ENCODE measurements around the gene NAA80. TPM values are rescaled to one million over a fixed set of nuclear protein-coding genes. Genes with fewer than 3 reads are reported as not detected.

NAA80 gene
- total and polyA plus RNA-seq, 10 of the 15 experiments (the other 5 are each of a cell fraction or from before 2014, with no cell fraction given) = 0.48 to 12.7 (median 6.7) TPM

DNA sequence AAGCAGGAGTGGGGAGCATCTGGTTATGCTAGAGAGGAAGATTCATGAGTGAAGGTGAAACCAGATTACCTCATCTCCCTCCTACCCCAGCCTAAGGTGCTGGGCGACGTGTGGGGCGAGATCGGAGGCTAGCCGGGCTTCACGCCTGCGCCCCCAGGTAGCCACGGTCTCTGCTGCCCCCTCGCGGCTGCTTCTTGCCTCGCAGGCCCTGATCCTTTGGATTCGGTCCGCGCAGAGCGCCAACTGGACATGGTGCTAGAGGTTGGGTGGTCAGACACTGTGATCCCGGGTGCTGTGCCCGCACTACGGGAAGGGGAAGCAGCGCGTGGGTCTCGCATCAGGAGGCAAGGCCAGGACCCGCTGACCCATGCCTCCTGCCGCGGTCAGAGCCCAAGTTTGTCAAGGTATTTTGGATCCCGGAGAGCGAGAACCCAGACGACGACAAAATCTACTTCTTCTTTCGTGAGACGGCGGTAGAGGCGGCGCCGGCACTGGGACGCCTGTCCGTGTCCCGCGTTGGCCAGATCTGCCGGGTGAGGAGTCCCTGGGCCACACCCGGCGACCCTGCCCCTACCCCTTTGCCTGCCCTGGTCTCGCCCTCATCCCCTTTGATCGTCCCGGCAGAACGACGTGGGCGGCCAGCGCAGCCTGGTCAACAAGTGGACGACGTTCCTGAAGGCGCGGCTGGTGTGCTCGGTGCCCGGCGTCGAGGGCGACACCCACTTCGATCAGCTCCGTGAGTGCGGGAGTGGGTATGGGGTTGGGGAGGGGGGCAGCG, 26.1 kb downstream of the NAA80 start (continued):
- TF ChIP-seq, protein P1, sequence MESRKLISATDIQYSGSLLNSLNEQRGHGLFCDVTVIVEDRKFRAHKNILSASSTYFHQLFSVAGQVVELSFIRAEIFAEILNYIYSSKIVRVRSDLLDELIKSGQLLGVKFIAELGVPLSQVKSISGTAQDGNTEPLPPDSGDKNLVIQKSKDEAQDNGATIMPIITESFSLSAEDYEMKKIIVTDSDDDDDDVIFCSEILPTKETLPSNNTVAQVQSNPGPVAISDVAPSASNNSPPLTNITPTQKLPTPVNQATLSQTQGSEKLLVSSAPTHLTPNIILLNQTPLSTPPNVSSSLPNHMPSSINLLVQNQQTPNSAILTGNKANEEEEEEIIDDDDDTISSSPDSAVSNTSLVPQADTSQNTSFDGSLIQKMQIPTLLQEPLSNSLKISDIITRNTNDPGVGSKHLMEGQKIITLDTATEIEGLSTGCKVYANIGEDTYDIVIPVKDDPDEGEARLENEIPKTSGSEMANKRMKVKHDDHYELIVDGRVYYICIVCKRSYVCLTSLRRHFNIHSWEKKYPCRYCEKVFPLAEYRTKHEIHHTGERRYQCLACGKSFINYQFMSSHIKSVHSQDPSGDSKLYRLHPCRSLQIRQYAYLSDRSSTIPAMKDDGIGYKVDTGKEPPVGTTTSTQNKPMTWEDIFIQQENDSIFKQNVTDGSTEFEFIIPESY (IDR thresholded peaks at IDR 0.05) = no peak
- TF ChIP-seq KAT2A (conservative IDR thresholded peaks at IDR 0.05; ENCODE audit: control insufficient read depth, low read depth, low read length) = no peak
- peak; percentile 92 for TF ChIP-seq RB1 (IDR thresholded peaks at IDR 0.05; ENCODE audit: borderline replicate concordance)
- TF ChIP-seq, protein P2, sequence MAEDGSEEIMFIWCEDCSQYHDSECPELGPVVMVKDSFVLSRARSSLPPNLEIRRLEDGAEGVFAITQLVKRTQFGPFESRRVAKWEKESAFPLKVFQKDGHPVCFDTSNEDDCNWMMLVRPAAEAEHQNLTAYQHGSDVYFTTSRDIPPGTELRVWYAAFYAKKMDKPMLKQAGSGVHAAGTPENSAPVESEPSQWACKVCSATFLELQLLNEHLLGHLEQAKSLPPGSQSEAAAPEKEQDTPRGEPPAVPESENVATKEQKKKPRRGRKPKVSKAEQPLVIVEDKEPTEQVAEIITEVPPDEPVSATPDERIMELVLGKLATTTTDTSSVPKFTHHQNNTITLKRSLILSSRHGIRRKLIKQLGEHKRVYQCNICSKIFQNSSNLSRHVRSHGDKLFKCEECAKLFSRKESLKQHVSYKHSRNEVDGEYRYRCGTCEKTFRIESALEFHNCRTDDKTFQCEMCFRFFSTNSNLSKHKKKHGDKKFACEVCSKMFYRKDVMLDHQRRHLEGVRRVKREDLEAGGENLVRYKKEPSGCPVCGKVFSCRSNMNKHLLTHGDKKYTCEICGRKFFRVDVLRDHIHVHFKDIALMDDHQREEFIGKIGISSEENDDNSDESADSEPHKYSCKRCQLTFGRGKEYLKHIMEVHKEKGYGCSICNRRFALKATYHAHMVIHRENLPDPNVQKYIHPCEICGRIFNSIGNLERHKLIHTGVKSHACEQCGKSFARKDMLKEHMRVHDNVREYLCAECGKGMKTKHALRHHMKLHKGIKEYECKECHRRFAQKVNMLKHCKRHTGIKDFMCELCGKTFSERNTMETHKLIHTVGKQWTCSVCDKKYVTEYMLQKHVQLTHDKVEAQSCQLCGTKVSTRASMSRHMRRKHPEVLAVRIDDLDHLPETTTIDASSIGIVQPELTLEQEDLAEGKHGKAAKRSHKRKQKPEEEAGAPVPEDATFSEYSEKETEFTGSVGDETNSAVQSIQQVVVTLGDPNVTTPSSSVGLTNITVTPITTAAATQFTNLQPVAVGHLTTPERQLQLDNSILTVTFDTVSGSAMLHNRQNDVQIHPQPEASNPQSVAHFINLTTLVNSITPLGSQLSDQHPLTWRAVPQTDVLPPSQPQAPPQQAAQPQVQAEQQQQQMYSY (CRISPR knock-in tag; IDR thresholded peaks at IDR 0.05) = no peak
- TF ChIP-seq FOS (IDR thresholded peaks at IDR 0.05; ENCODE audit: borderline replicate concordance, extremely low read depth, insufficient read length) = no peak
- peak; percentile 41 for TF ChIP-seq SP1 (IDR thresholded peaks at IDR 0.05; ENCODE audit: low read depth, low read length)
- TF ChIP-seq POU2F2 (IDR thresholded peaks at IDR 0.05; ENCODE audit: borderline replicate concordance, low read depth, low read length) = no peak
- TF ChIP-seq WRNIP1 (IDR thresholded peaks at IDR 0.05; ENCODE audit: borderline replicate concordance, low read depth, low read length) = no peak
- TF ChIP-seq IKZF1 (conservative IDR thresholded peaks at IDR 0.05) = peak; percentile 64
- TF ChIP-seq, protein P3, sequence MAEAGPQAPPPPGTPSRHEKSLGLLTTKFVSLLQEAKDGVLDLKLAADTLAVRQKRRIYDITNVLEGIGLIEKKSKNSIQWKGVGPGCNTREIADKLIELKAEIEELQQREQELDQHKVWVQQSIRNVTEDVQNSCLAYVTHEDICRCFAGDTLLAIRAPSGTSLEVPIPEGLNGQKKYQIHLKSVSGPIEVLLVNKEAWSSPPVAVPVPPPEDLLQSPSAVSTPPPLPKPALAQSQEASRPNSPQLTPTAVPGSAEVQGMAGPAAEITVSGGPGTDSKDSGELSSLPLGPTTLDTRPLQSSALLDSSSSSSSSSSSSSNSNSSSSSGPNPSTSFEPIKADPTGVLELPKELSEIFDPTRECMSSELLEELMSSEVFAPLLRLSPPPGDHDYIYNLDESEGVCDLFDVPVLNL (IDR thresholded peaks at IDR 0.05; ENCODE audit: low read depth, low read length) = no peak
- TF ChIP-seq CEBPB (IDR thresholded peaks at IDR 0.05; ENCODE audit: borderline replicate concordance in 1 of 2, low read depth in 2 of 2, low read length in 2 of 2) = peak in 1 of 2 experiments; percentile 26; a peak in 1 of 4 replicates
- no peak for TF ChIP-seq FOXM1 (IDR thresholded peaks at IDR 0.05; ENCODE audit: low read depth, low read length)
- no peak for TF ChIP-seq ASH2L (IDR thresholded peaks at IDR 0.05; ENCODE audit: borderline replicate concordance, low read depth)
- TF ChIP-seq JUND (IDR thresholded peaks at IDR 0.05; ENCODE audit: low read depth, low read length) = peak; percentile 62; the same call in 1 of the 2 replicates
- no peak for TF ChIP-seq TCF3 (IDR thresholded peaks at IDR 0.05; ENCODE audit: borderline replicate concordance, insufficient read depth, low read depth, low read length)
- no peak for TF ChIP-seq TCF12 (IDR thresholded peaks at IDR 0.05; ENCODE audit: low read depth, low read length)
- no peak for TF ChIP-seq TCF7 (IDR thresholded peaks at IDR 0.05; ENCODE audit: borderline replicate concordance)
- no peak for TF ChIP-seq ZNF622 (IDR thresholded peaks at IDR 0.05)
- TF ChIP-seq, protein P4, sequence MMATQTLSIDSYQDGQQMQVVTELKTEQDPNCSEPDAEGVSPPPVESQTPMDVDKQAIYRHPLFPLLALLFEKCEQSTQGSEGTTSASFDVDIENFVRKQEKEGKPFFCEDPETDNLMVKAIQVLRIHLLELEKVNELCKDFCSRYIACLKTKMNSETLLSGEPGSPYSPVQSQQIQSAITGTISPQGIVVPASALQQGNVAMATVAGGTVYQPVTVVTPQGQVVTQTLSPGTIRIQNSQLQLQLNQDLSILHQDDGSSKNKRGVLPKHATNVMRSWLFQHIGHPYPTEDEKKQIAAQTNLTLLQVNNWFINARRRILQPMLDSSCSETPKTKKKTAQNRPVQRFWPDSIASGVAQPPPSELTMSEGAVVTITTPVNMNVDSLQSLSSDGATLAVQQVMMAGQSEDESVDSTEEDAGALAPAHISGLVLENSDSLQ (IDR thresholded peaks at IDR 0.05) = peak; percentile 34; the same call in 1 of the 2 replicates
- no peak for TF ChIP-seq SPI1 (IDR thresholded peaks at IDR 0.05; ENCODE audit: borderline replicate concordance, insufficient read depth, low read depth, low read length)
- TF ChIP-seq ZZZ3 (IDR thresholded peaks at IDR 0.05; ENCODE audit: control insufficient read depth, insufficient read length, low read depth) = no peak
- peak; percentile 61; the same call in 1 of the 2 replicates for TF ChIP-seq YY1 (IDR thresholded peaks at IDR 0.05; ENCODE audit: low read depth, low read length)

All from GM12878 (cell line).